ENCODE data around the gene GAL3ST1.

- TF ChIP-seq CTCF (IDR thresholded peaks at IDR 0.05) (no peak), EP300 (IDR thresholded peaks at IDR 0.05) (no peak), POLR2A (IDR thresholded peaks at IDR 0.05) (no peak)
Observed at GRCh38 chr22:30547188-30547587, 27.3 kb downstream of the GAL3ST1 start.
